GM23248 (cell line): ENCODE data around the gene PRSS50. TPM values are rescaled to one million over a fixed set of nuclear protein-coding genes. Genes with fewer than 3 reads are reported as not detected.

Experiments
- DNase-seq: peaks from one replicate; pipeline ENCODE4 v3.0.0-alpha.2; 2015
- H2AFZ ChIP-seq: fragments of 200-600 bp; sonication (generic); 2 replicates; pipeline ENCODE4 v1.6.1; 2016; ENCODE audit warnings: antibody characterized with exemption
- H3F3A ChIP-seq: fragments of 200-600 bp; sonication (generic); 2 replicates; pipeline ENCODE4 v1.6.1; 2016; ENCODE audit warnings: mild to moderate bottlenecking, antibody characterized with exemption, mixed run types; ENCODE audit not compliant: insufficient read depth
- H3K27ac ChIP-seq: fragments of 200-600 bp; sonication (generic); 2 replicates; pipeline ENCODE4 v1.5.1; 2016; ENCODE audit warnings: mild to moderate bottlenecking
- H3K27me3 ChIP-seq: fragments of 200-600 bp; sonication (generic); replicated peaks from 2 replicates; pipeline ENCODE4 v1.6.1; 2016; ENCODE audit warnings: mild to moderate bottlenecking; ENCODE audit not compliant: insufficient read depth
- H3K36me3 ChIP-seq: fragments of 200-600 bp; sonication (generic); 2 replicates; pipeline ENCODE4 v1.6.1; 2016; ENCODE audit warnings: low read depth, mild to moderate bottlenecking
- H3K4me1 ChIP-seq: fragments of 200-600 bp; sonication (generic); 2 replicates; pipeline ENCODE4 v1.6.1; 2016; ENCODE audit warnings: mild to moderate bottlenecking; ENCODE audit not compliant: insufficient read depth
- H3K4me2 ChIP-seq: fragments of 200-600 bp; sonication (generic); one replicate; pipeline ENCODE4 v1.6.1; 2016; ENCODE audit warnings: mild to moderate bottlenecking; ENCODE audit not compliant: unreplicated experiment
- H3K4me3 ChIP-seq: fragments of 200-600 bp; sonication (generic); 2 replicates; pipeline ENCODE4 v1.5.1; 2016; ENCODE audit warnings: mild to moderate bottlenecking
- H3K79me2 ChIP-seq: fragments of 200-600 bp; sonication (generic); 2 replicates; pipeline ENCODE4 v1.6.1; 2016; ENCODE audit warnings: mild to moderate bottlenecking; ENCODE audit not compliant: insufficient read depth
- H3K9ac ChIP-seq: fragments of 200-600 bp; sonication (generic); 2 replicates; pipeline ENCODE4 v1.6.1; 2016; ENCODE audit warnings: mild to moderate bottlenecking
- H3K9me2 ChIP-seq: fragments of 200-600 bp; sonication (generic); 2 replicates; pipeline ENCODE4 v1.6.1; 2016; ENCODE audit warnings: mixed run types, mild to moderate bottlenecking, moderate library complexity; ENCODE audit not compliant: insufficient read depth
- H3K9me3 ChIP-seq: fragments of 200-600 bp; sonication (generic); one replicate; pipeline ENCODE4 v1.6.1; 2017; ENCODE audit warnings: low read depth
- H4K20me1 ChIP-seq: fragments of 200-600 bp; sonication (generic); 2 replicates; pipeline ENCODE4 v1.6.0; 2016; ENCODE audit not compliant: insufficient read depth
- EZH2 ChIP-seq: fragments of 200-600 bp; sonication (generic); IDR thresholded peaks from 2 replicates; pipeline ENCODE4 v1.6.1; 2018; ENCODE audit warnings: antibody characterized with exemption, mild to moderate bottlenecking; ENCODE audit not compliant: insufficient read depth, poor library complexity, severe bottlenecking
- EZH2phosphoT487 ChIP-seq: fragments of 200-600 bp; sonication (generic); IDR thresholded peaks from 2 replicates; pipeline ENCODE4 v1.6.1; 2018; ENCODE audit warnings: antibody characterized with exemption, moderate library complexity, mild to moderate bottlenecking, low read depth; ENCODE audit not compliant: insufficient read depth
- WGBS, 2 experiments: methylation state at CpG; one replicate each; pipeline ENCODE4 v1.1.6; 2015 to 2017; ENCODE audit warnings: low lambda C conversion rate in 2 of 2, low coverage in 1 of 2; ENCODE audit errors: missing lambda C conversion rate in 2 of 2; 5-methylcytosine and 5-hydroxymethylcytosine counted together
- in situ Hi-C: fragments of 300-500 bp; cut with MboI; formaldehyde crosslinking; loops from 2 replicates; pipeline ENCODE4 v1.15.0; 2020
- polyA plus RNA-seq: library from polyadenylated mRNA; unstranded; fragments of >200 nt; fragmentation: Nextera tagmentation; extraction: Ambion mirVana; gene quantifications from 2 replicates; pipeline ENCODE4 v1.2.1, GENCODE V29; 2016
- total RNA-seq: library from RNA; depleted of rRNA; stranded (reverse); fragments of >200 nt; shearing (Covaris generic); gene quantifications from 2 replicates; pipeline ENCODE4 v1.2.3, GENCODE V29; 2014

Gene PRSS50
- total and polyA plus RNA-seq, 2 experiments from 2014 or later = not detected

- Histone ChIP-seq H2AFZ (no peak overlapping the region), H3K4me2 (no peak overlapping the region), H3K9me3 (no peaks in the 10 kb centered on the region), H3K9ac (no peak overlapping the region), H4K20me1 (no peaks in the 10 kb centered on the region), H3K4me1 (no peaks in the 10 kb centered on the region; the same call in 1 of the 2 replicates), H3K36me3 (no peaks in the 10 kb centered on the region), H3K27ac (no peak overlapping the region), H3F3A (no peaks in the 10 kb centered on the region), H3K79me2 (no peaks in the 10 kb centered on the region), H3K27me3 (no peaks in the 10 kb centered on the region), H3K9me2 (no peaks in the 10 kb centered on the region), H3K4me3 (no peak overlapping the region)
- no peak for DNase-seq
- WGBS, 2 experiments = 87 to 89% methylated on average over 7 of the region's 7 CpGs
- in situ Hi-C loops = loop anchor here (25.0 kb wide), 1 partner anchor 653 kb away; no protein-coding TSS in a partner anchor
- no peak for TF ChIP-seq EZH2
- TF ChIP-seq EZH2phosphoT487 = no peak
Measured at GRCh38 chr3:46709157-46709654, 8.5 kb downstream of the PRSS50 start.

GRCh38 chr3:46708401-46709156, 9.1 kb downstream of the PRSS50 start:
- TF ChIP-seq EZH2phosphoT487 (no peak), EZH2 (no peak)
- Histone ChIP-seq H3K4me2 (no peak overlapping the region), H3K36me3 (no peaks in the 10 kb centered on the region), H4K20me1 (no peaks in the 10 kb centered on the region), H3K4me1 (no peaks in the 10 kb centered on the region; the same call in 1 of the 2 replicates), H3K27ac (no peak overlapping the region), H3K9ac (no peak overlapping the region), H2AFZ (no peak overlapping the region), H3K79me2 (no peaks in the 10 kb centered on the region), H3K9me2 (no peaks in the 10 kb centered on the region), H3F3A (no peaks in the 10 kb centered on the region), H3K27me3 (no peaks in the 10 kb centered on the region), H3K9me3 (no peaks in the 10 kb centered on the region), H3K4me3 (no peak overlapping the region)
- DNase-seq = no peak
- WGBS, 2 experiments = 58 to 63% methylated on average over 11 of the region's 11 CpGs
- in situ Hi-C loops = loop anchor here (25.0 kb wide), 1 partner anchor 654 kb away; no protein-coding TSS in a partner anchor

GRCh38 chr3:46707601-46708011, 10.1 kb downstream of the PRSS50 start:
- in situ Hi-C loops = loop anchor here (25.0 kb wide), 1 partner anchor 655 kb away; no protein-coding TSS in a partner anchor

GRCh38 chr3:46706771-46707582, 10.7 kb downstream of the PRSS50 start:
- H3K27ac ChIP-seq = no peak overlapping the region
- TF ChIP-seq EZH2phosphoT487 = no peak
- no peak for TF ChIP-seq EZH2
- H3K27me3 ChIP-seq = peaks cover under 1% of the 10 kb centered on the region; the same call in 1 of the 2 replicates
- H3F3A ChIP-seq = no peaks in the 10 kb centered on the region
- H3K4me1 ChIP-seq = no peaks in the 10 kb centered on the region; the same call in 1 of the 2 replicates
- H3K4me3 ChIP-seq = no peak overlapping the region
- no peaks in the 10 kb centered on the region for H3K36me3 ChIP-seq
- no peak overlapping the region for H3K9ac ChIP-seq
- H3K9me3 ChIP-seq = no peaks in the 10 kb centered on the region
- H2AFZ ChIP-seq = no peak overlapping the region
- H3K4me2 ChIP-seq = no peak overlapping the region
- in situ Hi-C loops = loop anchor here (25.0 kb wide), 1 partner anchor 655 kb away; no protein-coding TSS in a partner anchor
- 50 to 58% methylated on average over 13 of the region's 13 CpGs for WGBS, 2 experiments
- no peaks in the 10 kb centered on the region for H3K9me2 ChIP-seq
- no peak for DNase-seq
- no peaks in the 10 kb centered on the region for H3K79me2 ChIP-seq
- no peaks in the 10 kb centered on the region for H4K20me1 ChIP-seq

More at GRCh38 chr3:46707601-46708011, 10.1 kb downstream of the PRSS50 start:
- H3K9me3 ChIP-seq = no peaks in the 10 kb centered on the region
- TF ChIP-seq EZH2phosphoT487 (no peak), EZH2 (no peak)
- no peak overlapping the region for H2AFZ ChIP-seq
- no peaks in the 10 kb centered on the region; the same call in 1 of the 2 replicates for H3K4me1 ChIP-seq
- H3K36me3 ChIP-seq = no peaks in the 10 kb centered on the region
- H4K20me1 ChIP-seq = no peaks in the 10 kb centered on the region
- no peaks in the 10 kb centered on the region for H3K27me3 ChIP-seq
- no peak overlapping the region for H3K4me3 ChIP-seq
- H3K9ac ChIP-seq = no peak overlapping the region
- WGBS, 2 experiments = 70 to 78% methylated on average over 7 of the region's 7 CpGs
- no peak for DNase-seq
- no peak overlapping the region for H3K4me2 ChIP-seq
- H3K79me2 ChIP-seq = no peaks in the 10 kb centered on the region
- H3K27ac ChIP-seq = no peak overlapping the region
- no peaks in the 10 kb centered on the region for H3F3A ChIP-seq
- no peaks in the 10 kb centered on the region for H3K9me2 ChIP-seq
